Measurements from ENCODE around the gene KCNT1.

DNA sequence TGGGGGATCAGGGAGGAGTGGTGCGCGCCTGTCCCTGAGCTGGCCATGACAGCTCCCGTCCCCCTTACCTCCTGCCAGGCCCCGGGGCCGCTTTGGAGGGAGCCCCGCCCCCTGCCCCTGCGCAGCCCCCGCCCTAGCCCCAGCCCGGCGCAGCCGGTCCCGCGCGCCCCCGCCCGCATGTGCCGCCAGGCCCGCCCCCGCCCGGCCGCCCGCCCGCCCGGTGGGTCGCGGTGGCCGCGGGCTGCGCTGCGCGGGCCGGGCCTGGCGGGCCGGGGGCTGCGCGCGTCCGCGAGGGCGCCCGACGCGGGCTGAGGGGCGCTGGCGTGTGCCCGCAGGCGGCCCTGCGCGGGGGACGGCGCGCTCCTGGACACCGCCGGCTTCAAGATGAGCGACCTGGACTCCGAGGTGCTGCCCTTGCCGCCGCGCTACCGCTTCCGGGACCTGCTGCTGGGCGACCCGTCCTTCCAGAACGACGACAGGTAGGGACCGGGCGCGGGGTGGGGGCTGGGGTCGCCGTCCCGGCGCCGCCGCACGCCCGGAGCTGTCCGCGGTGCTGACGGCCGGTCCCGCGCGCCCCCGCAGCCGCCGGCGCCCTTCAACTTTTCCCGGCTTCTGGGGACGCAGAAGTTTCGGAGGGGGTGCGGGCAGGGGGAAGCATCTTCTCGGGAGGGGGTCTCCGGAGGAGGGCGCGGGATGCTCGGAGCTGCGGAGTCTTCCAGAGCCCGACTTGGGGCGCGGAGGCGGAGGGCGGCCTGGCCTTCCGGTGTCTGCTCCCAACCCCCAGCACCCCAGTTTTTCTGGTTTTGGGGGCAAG, 12.5 kb downstream of the KCNT1 start:
- TF ChIP-seq POLR2A (IDR thresholded peaks at IDR 0.05; ENCODE audit: low read length) (no peak), EHF (CRISPR knock-in tag; IDR thresholded peaks at IDR 0.05) (no peak), MAFK (IDR thresholded peaks at IDR 0.05; ENCODE audit: partially characterized antibody) (no peak), EP300 (IDR thresholded peaks at IDR 0.05) (no peak), RAD21 (conservative IDR thresholded peaks at IDR 0.05 in 1 of 2, IDR thresholded peaks at IDR 0.05 in 1 of 2) (no peak), BHLHE40 (IDR thresholded peaks at IDR 0.05; ENCODE audit: low read depth, low read length) (no peak), JUN (IDR thresholded peaks at IDR 0.05) (no peak), CBX2 (IDR thresholded peaks at IDR 0.05; ENCODE audit: borderline replicate concordance, low read depth) (no peak), HOXA7 (CRISPR knock-in tag; IDR thresholded peaks at IDR 0.05) (no peak), ZFP36 (IDR thresholded peaks at IDR 0.05; ENCODE audit: borderline replicate concordance, partially characterized antibody) (no peak), CHD4 (IDR thresholded peaks at IDR 0.05; ENCODE audit: borderline replicate concordance) (no peak), CEBPB (IDR thresholded peaks at IDR 0.05) (no peak)
- TF ChIP-seq, protein P1, sequence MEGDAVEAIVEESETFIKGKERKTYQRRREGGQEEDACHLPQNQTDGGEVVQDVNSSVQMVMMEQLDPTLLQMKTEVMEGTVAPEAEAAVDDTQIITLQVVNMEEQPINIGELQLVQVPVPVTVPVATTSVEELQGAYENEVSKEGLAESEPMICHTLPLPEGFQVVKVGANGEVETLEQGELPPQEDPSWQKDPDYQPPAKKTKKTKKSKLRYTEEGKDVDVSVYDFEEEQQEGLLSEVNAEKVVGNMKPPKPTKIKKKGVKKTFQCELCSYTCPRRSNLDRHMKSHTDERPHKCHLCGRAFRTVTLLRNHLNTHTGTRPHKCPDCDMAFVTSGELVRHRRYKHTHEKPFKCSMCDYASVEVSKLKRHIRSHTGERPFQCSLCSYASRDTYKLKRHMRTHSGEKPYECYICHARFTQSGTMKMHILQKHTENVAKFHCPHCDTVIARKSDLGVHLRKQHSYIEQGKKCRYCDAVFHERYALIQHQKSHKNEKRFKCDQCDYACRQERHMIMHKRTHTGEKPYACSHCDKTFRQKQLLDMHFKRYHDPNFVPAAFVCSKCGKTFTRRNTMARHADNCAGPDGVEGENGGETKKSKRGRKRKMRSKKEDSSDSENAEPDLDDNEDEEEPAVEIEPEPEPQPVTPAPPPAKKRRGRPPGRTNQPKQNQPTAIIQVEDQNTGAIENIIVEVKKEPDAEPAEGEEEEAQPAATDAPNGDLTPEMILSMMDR (IDR thresholded peaks at IDR 0.05): no peak
- TF ChIP-seq, protein P2, sequence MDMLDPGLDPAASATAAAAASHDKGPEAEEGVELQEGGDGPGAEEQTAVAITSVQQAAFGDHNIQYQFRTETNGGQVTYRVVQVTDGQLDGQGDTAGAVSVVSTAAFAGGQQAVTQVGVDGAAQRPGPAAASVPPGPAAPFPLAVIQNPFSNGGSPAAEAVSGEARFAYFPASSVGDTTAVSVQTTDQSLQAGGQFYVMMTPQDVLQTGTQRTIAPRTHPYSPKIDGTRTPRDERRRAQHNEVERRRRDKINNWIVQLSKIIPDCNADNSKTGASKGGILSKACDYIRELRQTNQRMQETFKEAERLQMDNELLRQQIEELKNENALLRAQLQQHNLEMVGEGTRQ (IDR thresholded peaks at IDR 0.05): no peak
